ENCODE data around the gene TBL1X.
"Not testable (repeated sequence)": the region's sequence is repeated elsewhere in the genome, so short reads cannot be mapped to it uniquely, and the experiment has no call there.

The TBL1X gene

DNA sequence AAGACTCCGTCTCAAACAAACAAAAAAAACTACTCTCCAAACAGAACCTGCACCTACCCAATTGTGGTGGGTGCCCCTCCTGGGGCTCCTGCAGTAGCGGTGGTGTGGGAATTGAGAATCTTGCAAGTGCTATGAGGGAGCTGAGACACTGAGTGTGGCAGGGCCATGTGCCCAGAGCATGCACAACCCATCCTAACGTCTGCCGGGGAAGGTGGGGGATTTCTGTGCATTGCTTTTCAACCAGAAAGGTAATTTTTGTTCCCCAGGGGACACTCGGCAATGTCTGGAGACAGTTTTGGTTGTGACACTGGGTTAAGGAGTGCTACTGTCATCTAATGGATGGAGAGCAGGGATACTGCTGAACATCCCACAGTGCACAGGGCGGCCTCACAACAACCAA lies 35.7 kb downstream of the TBL1X start:
- no peak for DNase-seq

DNA sequence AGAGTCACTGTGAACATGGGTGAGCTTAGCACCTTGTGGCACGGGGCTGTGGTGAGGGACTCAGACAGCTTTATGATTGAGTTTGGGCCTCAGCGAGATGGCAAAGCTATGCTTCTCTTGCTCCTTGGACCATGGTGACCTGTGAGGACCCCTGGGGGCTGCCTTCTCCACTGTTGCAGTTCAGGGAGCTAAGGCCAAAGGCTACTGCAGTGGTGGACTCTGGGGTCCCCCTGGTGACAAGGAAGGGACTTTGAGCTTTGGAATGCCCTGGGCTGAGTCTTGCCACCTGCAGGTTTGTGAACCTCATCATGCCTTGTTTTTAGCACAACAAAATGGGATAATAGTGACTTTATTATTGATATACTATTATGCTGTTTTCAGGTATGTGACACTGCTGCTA lies 36.5 kb downstream of the TBL1X start:
- no peak for DNase-seq

DNA sequence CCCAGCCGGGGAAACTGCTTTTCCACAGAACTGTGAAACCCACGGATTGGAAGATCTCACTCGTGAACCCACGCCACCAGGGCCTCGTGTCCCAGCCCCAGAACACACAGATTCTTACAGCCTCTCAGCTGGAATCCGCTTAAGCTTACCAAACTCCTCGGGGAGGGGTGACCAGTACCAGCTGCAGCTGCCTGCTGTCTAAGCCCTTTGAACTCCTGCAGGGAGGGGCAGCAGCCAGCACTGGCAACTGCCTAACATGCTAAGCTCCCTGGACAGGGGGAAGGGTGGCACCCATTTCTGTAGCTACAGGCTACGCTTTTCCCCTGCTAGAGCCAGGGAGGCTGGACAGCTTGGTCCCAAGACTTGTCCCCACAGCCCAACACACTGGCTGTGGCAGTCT lies 38.4 kb downstream of the TBL1X start:
- DNase-seq = no peak

DNA sequence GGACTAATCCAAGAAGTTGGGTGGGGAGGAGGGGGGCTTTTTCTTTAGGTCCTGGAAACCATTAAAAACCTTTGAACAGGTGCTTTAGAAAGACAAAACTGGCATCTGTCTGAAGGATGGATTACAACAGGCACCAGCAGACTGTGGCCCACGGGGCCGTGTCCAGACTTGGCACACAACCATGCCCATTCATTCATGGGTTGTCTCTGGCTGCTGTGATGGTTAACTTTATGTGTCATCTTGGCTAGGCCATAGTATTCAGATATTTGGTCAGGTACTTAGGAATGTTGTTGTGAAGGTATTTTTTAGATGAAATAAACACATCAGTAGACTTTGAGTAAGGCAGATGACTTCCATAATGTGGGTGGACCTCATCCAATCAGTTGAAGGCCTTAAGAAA lies 45.5 kb downstream of the TBL1X start:
- no peak for DNase-seq

DNA sequence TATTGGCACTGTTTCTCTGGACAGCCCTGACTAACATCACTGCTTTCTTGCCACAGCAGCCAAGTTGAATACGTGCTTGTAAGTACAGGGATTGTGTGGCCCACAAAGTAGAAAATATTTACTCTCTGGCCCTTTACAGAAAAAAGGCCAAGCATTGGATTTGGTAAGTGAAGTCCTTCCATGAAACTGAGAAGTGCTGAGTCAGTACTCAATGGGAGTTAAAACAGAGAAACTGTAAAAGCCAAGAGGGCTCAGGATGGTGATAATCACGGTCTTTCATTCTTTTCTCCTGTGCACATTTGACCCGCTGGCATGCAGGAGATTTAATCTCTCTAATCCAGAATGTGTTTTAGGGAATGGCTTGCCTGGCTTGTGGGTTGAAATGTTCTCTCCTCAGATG lies 46.1 kb downstream of the TBL1X start:
- DNase-seq = no peak

DNA sequence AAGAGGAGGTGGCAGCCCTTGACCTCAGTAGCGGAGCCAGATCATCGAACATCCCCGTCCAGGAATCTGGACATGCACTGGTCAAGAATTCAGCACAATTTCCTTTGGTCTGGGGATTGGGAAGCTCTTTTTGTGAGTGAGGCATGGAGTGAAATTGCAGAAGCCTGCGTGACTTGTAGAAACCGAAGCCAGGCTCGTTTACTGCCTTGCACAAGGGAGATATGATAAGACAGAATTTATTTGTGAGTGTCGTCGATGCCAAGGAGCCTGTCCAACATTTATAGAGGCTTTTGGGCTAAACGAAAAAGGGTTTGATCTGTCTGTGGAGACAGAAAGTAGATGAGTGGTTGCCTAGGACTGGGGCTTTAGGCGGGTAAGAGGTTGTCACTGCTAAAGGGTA lies 50.6 kb downstream of the TBL1X start:
- no peak for DNase-seq

DNA sequence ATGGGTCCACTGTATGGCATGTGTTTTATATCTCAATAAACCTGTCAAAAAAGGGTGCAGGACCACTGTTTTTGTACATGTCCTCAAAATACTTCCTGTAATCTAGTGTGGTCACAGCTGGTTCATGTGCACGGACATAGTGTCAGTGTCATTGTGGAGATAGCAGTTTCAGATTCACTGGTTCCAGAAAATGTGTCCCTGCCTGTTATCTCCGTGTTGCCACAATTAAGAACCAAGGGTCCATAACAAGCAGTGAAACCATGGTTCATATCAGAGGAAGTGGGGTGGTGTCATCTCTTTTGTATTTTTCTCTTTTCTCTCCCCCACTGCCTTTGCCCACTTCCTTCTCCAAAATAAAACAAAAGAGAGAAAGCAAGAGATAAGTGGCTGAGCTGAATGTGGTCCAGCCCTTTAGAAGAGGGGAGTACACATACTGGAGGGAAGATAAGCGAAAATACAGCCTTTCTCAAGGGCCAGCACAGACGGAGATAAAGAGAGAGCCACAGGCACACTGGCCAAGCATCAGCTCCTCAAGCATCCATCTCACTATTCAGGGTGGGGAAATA lies 51.2 kb downstream of the TBL1X start:
- no peak for DNase-seq

DNA sequence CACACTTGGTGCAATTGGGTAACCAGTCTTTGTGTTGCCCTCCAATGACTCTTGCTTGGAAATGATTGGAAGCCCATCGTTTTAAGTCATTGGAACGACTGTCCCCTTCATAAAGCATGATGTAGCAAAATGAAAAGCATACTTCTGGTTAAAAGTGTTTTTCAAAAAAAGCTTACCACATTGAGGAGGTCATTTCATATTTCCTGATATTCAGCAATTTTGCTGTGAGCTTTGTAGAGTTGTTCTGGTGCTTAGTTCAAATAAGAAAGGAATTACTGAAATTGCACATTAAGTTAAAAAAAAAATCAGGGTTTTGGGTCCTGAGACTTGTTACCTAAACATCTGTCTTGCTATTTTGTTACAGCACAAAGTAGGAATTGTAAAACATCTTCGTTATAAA lies 51.8 kb downstream of the TBL1X start:
- DNase-seq = no peak

DNA sequence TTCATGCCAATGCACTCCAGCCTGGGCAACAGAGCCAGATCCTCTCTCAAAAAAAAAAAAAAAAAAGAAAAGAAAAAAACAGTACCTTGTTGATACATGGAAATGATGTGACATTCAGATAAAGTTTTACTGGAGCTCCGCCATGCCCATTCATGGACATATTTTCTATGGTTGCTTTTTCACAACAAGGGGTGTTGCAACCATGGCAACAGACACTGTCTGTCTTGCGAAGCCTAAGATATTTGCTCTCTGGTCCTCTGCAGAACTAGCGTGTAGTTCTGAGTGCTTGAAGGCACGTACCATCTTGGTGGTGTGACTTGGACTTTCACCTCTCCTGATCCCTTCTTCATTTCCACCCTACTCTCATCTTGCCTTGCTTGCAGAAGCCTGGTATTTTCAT lies 53.2 kb downstream of the TBL1X start:
- DNase-seq = no peak

DNA sequence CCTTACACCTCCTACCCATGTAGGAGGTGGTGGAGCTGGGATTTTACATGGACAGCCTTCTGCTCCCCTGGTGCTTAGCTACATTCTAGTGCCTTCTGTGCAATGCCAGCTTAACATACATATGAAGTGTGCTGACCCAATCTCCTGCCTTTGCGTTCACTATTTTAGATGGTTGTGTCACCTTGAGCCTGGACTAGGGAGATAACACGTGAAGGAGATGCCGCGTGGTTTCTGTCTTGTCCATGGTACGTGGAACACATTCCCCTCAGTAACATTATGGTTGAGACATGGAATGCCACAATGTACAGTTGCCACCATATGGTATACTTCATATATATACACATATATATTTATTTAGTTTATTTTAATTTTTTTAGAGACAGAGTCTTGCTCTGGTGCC lies 54.0 kb downstream of the TBL1X start:
- no peak for DNase-seq

DNA sequence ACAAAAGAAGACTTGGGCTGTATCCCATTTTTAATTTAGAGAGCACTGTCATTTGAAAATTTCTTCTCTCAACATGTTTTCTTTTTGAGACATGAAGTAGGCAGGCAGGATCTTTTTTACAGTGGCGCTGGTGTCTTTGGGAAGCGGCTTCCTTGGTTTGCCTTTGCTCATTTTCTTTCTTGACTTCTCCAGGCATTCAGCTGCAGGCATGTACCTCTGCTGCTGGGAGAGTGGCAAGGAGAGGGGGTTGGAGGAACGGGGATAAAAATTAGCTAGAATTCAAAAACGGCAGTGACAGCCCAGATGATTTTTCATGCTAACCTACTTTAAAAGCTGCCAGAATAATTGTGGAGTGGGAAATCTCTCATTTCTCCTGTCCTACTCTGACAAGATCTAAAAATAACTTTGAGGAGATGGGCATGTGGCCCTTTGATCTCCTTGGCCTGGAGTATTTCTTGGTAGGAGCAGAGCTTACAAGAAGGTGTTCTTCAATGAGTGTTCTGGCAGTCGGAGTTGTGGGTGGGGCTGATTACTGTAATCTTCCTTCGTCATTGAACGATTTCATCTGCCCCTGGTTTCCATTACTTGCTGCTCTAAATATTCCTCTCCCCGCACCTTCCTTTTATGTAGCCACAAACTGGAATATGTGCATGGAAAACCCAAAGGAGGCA lies 54.8 kb downstream of the TBL1X start:
- no peak for DNase-seq

DNA sequence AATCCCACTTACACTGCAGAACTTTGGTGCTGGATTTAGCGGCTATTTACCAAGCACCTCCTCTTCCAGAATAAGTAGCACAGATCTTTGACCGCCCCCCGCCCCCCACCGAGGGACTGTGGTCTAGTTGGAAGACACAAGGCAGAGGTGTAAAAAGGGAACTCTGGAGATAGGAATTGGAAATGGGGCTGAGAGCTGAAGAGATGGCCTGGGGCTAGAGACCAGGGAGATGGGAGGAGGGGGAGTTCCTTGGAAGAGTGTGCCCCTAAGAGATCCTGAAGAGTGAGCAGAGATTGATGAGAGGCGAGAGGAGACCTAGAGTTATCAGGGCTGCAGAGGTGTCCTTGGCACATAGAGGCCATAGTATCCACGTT lies 55.3 kb downstream of the TBL1X start:
- DNase-seq = no peak

DNA sequence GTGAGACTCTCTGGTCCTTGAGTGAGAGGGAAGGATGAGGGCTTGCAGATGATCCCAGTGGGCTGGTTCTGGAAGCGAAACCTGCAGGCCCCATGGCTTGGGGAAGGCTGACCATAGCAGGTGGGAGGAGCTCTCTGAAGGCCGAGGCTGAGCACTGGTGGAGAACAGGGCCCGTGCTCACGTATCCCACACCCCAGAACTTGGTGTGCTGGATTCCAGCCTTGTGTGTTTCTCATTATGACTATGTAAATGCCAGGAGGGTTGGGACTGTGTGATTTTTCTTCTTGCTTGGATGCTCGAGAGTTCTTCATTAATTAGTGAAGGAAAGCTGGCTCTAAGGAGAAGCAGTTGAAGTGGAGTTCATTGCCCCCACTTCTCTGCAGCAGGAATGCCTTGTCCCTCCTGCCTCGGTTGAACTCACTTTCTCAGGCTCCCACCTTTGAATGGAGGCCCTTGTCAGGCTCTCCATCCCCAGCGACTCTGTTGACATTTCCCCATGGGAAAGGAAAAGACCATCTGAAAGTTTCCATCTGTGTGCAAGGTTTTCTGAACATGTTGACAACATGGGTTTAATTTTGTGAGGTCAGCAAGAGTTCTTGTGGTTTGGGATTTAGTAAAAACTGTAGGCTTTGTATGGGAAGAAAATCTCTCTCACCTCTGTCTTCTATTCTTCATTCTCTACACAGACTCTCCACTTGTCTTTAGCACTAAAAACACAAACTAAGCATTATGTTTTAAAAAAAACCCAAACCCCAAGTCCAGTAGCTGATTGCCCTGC lies 57.7 kb downstream of the TBL1X start:
- DNase-seq = no peak

DNA sequence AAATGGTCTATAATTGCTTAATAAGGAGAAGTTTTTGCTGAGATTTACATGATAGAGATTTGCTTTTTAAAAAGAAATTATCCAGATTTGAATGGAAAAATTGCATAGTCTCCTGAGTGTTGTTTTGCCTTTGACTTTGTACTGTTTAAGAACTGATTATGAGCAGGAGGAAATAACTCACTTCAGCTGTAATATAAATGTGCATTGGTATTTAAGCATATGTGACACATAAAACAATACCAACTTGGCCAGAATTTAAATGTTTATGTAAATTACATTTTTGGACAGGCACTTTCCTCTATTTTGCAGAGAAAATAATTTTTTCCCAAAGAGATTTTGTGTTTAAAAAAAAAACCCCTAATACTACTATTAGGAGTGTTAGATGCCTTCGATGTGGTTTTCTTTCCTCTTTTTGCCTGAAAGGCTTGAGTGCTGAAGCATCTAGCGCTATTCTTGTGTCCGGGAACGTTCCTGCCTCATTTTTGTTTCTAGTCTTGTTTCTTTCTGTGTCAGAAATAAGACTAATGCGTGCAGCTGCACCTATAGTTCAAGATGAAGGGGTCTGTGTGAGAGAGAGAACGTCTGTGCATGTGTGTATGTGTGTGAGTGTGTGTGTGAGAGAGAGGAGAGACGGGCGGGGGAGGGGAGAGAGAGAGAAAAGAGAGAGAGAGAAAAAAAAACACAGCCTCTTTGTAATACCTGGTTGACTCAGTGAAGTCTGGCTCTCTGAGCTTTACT lies 60.8 kb downstream of the TBL1X start:
- DNase-seq = no peak

DNA sequence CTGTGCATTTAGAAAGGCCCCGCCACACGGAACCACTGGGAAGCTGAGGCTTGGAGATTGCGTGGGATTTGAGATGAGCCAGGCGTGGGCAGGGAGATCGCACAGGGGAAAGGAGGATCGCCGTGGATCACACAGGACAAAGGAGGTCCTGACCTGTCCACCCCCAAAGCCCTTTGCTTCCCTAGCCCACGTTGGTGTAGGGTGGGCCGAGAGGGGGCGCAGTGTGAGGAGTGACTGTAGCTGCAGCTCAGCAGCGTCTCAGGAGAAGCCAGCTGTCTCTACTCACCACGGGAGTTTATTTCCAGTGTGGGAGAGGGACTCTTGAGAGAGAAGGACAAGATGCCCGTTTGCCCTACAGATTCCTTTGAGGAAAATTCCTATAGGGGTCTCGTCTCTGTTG lies 62.1 kb downstream of the TBL1X start:
- no peak for DNase-seq

DNA sequence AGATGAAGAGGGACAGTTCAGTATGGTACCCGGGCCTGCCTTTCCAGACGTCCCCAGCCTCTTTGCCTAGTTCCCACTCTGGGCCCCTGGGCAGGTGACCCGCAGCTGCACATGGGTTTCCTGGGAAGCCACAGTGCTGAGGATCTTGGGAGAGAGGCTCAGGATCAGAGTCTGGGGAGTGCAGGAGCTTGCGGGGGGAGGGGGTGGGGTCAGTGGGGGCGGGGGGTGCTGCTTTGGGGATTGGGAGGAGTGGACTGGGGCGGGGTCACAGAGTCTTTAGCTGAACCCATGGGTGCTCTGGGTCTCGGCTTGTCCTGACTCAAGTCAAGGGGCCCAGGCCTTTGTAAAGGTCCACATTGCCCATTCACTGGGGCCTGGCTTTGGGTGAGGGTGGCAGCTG lies 63.6 kb downstream of the TBL1X start:
- DNase-seq = no peak

DNA sequence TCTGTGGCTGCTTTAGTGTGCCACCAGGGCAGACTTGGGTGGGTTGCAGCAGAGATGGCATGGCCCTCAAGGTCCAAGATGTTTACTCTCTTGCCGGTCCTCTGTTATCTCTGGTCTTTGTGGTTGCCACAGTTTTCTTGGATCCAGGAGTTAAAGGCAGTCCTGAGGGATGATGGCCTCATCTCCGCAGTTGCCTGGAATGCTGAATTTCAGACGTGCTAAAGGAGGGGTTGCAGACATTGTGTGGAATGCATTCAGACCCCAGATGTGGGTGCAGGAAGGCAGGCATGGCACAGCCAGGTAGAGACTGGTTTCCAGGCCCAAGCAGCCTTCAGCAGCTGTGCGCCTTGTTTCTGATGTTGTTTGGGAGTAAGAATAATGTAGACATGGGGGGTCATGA lies 64.4 kb downstream of the TBL1X start:
- DNase-seq = no peak

DNA sequence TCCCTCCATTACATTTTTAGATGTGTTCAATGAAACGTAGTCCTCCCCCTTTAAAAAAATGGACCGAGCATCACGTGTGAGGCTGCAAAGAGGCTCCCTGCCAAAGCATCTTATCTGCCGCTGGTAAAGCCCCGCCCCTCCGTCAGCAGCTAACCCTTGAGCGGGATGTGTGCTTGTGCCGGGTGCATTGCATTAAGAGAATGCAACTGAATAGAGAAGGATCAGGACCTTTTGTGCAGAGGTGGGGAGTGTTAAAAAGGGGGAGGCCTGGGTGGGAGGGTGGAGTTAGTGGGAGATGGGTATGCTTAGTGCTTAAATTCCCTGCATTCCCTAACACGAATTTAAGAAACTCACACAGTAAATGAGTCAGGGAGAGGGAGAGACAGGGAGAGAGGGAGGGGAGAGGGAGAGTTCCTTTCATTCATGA lies 66.0 kb downstream of the TBL1X start:
- DNase-seq = peak; percentile 78

DNA sequence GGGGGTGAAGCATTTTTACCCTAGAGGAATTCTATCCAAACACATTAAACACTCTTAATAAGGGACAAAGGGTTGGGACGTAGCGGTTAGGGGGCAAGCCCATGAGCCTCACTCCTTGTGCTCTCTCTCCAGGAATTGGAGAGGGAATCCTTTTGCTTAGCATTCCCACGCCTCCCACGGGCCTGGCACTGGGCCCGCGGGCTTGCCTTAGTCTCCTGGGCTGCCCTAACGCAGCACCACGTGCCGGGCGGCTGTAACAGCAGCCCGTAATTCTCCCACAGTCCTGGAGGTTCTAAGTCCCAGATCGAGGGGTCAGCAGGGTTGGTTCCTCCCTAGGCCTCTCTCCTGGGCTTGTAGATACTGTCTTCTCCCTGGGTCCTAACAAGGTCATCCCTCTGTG lies 67.5 kb downstream of the TBL1X start:
- DNase-seq = no peak

DNA sequence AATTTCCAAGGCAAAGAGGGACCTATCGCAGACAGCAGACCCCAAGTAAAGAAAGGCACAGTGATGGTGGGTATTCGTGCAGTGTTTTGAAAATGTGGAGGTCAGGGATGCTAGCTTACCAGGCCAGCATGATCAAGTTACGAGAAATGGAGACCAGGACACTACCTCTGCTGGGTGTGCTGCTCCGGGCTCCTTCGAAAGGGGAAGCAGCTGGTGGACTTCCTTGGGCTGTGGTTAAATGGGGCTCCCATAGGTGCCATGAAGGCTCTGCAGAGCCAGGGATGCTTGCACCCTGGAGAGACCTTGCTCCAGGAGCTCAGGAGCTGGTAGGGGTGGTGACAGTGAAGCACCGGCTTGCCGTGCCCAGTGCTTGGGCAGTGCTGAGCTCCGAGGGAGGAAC lies 68.8 kb downstream of the TBL1X start:
- DNase-seq = no peak

DNA sequence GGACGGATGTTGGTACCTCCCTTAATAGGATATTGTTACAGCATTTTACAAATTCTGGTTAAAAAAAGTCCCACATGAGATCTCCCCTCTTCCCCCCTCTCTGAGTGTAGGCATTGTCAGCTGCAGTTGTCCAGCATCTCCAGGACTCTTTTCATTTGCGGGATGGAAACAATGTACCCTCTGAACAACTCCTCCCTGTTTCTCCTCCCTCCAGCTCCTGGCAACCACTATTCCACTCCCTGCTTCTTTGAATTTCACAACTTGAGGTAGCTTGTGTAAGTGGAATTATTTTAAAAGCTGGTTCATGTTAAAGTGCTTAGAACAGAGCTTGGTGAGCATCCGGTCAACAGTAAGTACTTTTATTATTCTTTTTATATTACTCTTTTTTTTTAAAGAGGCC lies 69.8 kb downstream of the TBL1X start:
- DNase-seq = no peak

DNA sequence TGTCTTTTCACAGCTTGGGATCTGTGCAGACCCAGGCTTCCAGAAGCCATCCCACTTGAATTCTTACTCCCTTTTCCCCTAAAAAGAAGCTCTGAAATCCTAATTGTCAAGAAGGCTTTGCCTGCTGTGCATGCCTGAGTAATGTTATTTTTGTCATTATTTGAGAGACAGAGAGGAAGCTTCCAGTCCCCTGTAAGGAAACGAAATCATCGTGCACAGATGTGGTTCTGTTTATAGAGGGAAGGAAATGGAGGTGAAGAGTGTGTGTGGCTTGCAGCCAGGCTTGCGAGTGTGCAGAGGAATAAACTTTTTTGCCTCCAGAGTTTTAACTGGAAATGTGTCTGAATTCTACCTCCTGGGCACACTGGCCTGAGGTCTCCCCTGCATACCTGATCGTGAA lies 70.2 kb downstream of the TBL1X start:
- no peak for DNase-seq

DNA sequence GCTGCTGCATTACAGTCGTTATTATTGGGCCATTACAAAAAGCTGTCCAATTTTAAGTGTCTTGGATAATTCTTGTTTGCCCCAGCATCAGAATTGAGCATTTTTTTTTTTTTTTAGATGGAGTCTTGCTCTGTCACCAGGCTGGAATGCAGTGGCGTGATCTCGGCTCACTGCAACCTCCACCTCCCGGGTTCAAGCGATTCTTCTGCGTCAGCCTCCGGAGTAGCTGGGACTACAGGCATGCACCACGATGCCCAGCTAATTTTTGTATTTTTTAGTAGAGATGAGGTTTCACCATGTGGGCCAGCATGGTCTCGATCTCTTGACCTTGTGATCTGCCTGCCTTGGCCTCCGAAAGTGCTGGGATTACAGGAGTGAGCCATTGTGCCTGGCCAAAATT lies 71.3 kb downstream of the TBL1X start:
- DNase-seq = not testable (repeated sequence)

DNA sequence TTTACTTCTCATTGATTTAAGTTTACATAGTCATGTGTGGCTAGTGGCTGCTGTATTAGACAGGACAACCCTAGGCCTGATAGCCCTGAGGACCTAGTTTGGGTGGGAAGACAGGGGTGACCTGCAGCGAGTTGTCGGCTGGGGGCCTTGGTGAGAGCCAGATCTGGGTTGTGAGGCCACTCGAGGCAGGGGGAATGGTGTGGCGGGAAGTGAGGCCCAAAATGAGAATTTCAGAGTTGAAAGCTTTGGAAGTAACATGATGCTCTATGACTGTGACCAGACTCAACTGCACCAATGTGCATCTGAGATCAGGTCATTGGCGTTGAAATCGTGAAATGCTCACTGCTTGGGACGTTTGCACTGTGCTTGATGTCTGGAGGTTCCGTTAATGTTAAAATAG lies 72.9 kb downstream of the TBL1X start:
- no peak for DNase-seq

Measured in NCI-H1105 (cell line).